GM10266 (cell line): ENCODE data around the gene BCL3.
"Not testable (repeated sequence)": the region's sequence is repeated elsewhere in the genome, so short reads cannot be mapped to it uniquely, and the experiment has no call there.

ENCODE experiments used
- DNase-seq: peaks from one replicate; pipeline ENCODE4 v3.0.0; 2012; ENCODE audit errors: extremely low spot score
- TF ChIP-seq, protein P1 (sequence below): IDR thresholded peaks from 2 replicates; pipeline ENCODE4 v1.5.1; 2012; ENCODE audit warnings: mild to moderate bottlenecking, low read depth; ENCODE audit not compliant: control insufficient read depth, insufficient read depth; ENCODE audit errors: missing control alignments

Gene BCL3

DNA sequence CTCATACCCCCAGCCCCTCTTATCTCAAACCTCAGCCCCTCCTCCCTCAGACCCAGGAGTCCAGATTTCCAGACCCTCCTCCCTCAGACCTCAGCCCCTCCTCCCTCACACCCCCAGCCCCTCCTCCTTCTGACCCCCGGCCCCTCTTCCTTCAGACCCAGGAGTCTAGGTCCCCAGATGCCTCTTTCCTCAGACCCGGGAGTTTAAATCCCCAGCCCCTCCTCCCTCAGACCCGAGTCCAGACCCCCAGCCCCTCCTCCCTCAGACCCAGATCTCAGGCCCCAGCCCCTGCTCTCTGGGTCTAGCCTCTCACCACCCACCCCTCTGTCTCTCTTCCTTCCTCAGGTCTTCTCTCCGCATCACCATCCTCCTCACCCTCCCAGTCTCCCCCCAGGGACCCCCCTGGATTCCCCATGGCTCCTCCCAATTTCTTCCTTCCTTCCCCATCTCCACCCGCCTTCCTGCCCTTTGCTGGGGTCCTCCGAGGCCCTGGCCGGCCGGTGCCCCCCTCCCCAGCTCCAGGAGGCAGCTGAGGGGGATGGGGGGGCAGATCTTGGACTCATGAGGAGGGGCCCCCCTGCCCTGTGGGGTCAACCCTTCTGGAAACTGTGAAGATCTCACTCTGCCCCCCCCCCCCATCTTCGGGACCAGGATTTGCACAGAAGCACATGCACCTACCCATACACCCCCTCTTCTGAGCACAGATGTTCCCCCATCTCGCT, 10.7 kb downstream of the BCL3 start:
- TF ChIP-seq, protein P1, sequence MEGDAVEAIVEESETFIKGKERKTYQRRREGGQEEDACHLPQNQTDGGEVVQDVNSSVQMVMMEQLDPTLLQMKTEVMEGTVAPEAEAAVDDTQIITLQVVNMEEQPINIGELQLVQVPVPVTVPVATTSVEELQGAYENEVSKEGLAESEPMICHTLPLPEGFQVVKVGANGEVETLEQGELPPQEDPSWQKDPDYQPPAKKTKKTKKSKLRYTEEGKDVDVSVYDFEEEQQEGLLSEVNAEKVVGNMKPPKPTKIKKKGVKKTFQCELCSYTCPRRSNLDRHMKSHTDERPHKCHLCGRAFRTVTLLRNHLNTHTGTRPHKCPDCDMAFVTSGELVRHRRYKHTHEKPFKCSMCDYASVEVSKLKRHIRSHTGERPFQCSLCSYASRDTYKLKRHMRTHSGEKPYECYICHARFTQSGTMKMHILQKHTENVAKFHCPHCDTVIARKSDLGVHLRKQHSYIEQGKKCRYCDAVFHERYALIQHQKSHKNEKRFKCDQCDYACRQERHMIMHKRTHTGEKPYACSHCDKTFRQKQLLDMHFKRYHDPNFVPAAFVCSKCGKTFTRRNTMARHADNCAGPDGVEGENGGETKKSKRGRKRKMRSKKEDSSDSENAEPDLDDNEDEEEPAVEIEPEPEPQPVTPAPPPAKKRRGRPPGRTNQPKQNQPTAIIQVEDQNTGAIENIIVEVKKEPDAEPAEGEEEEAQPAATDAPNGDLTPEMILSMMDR, result no peak
- DNase-seq, result no peak

DNA sequence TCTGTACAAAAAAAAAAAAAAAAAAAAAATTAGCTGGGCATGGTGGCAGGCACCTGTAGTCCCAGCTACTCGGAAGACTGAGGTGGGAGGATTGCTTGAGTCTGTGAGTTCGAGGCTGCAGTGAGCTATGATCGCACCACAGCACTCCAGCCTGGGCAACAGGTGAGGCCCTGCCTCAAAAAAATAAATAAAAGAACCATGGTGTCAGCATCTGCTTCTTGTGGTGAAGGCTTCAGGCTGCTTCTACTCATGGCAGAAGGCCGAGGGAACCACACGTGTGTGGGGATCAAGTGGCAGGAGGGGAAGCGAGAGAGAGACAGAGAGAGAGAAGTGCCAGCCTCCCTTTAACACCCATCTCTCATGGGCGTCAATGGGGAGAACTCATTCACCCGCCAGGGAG, 13.5 kb downstream of the BCL3 start:
- no peak for DNase-seq
- TF ChIP-seq, protein P1, result no peak

DNA sequence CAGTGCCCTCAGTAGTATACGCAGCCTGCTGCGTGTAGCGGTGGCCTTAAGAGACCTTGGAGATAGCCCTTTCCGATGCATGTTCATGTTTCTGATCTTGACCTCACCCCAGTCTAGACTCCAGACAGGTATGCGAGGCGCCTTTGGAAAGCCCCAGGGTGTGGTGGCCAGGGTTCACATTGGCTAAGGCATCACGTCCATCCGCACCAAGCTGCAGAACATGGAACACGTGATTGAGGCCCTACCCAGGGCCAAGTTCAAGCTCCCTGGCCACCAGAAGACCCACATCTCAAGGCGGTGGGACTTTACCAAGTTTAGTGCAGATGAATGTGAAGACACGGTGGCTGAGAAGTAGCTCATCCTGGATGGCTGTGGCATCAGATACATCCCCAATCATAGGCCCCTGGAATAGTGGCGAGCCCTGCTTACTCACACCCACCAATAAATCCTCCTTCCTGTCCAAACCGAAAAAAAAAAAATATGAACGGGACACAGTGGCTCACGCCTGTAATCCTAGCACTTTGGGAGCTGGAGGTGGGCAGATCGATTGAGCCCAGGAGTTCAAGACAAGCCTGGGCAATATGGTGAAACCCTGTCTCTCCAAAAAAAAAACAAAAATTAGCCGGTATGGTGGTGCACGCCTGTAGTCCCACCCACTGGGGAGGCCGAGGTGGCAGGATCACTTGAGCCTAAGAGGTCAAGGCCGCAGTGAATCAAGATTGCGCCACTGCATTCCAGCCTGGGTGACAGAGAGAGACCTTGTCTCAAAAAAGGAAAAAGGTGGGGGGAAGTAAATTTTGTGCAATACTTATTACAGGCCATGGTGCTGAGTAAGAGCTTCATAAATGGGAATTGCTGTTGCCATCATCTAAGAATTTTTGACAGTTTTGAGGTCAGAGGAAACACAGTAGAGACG, 16.8 kb downstream of the BCL3 start:
- TF ChIP-seq, protein P1, result no peak
- DNase-seq, result no peak

DNA sequence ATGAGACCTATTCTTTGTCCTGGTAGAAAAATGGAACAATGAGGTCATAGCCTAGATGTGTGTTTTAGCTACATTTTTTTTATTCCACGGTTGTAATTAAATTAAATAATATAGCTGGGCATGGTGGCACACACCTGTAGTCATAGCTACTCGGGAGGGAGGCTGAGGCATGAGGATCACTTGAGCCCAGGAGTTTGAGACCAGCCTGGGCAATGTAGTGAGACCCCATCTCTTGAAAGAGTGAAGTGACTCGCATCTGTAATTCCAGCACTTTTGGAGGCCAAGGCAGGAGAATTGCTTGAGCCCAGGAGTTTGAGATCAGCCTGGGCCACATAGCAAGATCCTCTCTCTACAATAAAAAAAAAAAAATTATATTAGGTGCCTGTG, 17.4 kb downstream of the BCL3 start:
- no peak for DNase-seq
- TF ChIP-seq, protein P1, result no peak

DNA sequence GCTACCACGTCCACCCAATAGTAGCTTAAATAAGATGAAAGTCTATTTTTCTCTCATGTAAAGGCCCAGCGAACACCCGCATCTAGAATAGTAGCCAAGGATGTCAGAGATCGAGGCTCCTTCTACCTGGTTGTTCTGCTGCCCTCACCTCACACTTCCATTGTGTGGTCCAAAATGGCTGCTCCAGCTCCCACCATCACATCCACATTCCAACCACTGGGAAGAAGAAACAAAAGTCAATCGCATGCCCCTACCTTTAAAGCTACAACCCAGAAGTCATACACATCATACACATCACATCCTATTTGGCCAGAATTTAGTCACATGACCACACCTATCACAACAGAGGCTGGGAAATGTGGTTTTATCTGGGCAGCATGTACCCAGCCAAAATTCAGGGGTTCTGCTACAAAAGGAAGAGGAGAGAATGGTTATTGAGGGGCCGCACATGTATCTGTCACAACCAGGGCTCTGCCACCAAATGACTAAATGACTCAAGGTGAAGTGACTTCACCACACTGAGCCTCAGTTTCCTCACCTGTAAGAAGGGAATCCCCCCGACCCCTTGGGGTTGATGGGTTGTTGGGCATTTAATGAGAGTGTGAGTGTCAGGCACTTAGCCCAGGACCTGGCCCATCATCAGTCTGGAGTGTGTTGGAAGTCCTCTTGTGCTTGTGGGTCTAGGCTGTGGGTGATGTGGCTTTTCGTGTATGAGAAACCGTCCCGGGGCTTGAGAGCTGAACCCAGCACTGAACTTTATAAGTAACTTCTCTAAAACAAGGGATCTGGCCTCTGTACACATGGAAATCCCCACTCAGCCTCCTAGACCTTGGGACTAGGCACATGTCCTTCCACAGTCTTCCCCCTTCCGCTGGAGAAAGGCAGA, 19.0 kb downstream of the BCL3 start:
- TF ChIP-seq, protein P1, result no peak
- no peak for DNase-seq

DNA sequence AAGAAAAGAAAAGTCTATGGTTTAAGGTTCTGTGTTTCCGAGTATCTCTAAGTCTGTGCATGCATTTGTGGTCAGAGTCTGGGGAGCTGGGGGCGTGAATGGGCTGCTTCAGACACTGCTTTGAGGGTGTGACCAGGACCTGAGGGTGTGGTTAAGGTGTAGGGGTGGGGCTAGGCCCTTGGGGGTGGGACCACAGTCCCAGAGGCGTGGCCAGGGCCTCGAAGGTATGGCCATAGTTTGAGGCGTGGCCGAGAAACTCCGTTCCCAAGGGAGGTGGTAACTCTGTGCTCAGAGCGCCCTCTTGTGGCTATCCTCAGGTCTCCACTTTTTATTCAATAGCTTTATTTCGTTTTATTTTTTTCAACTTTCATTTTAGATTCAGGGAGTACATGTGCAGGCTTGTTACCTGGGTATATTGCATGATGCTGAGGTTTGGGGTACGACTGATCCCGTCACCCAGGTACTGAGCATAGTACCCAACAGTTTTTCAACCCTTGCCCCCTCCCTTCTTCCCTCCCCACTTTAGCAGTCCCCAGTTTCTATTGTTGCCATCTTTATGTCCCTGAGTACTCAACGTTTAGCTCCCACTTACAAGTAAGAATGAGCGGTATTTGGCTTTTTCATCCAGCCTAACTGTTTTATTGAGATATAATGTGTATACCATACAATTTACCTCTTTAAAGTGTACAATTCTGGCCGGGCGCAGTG, 22.2 kb downstream of the BCL3 start:
- TF ChIP-seq, protein P1, result peak; percentile 69
- peak; percentile 99 for DNase-seq

DNA sequence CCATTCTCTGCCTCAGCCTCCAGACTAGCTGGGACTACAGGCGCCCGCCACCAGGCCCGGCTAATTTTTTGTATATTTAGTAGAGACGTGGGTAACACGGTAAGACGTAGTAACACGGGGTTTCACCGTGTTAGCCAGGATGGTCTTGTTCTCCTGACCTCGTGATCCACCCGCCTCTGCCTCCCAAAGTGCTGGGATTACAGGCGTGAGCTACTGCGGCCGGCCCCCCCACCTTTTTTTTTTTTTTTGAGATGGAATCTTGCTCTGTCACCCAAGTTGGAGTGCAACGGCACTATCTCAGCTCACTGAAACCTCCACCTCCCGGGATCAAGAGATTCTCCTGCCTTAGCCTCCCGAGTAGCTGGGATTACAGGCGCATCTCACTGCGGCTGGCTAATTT, 23.6 kb downstream of the BCL3 start:
- DNase-seq, result not testable (repeated sequence)
